ENCODE data around the gene NBEAL1. TPM values are rescaled to one million over a fixed set of nuclear protein-coding genes. Genes with fewer than 3 reads are reported as not detected.

NBEAL1 gene
- total and polyA plus RNA-seq, 8 donors: 4.2 to 158 (median 70.3) TPM

DNA sequence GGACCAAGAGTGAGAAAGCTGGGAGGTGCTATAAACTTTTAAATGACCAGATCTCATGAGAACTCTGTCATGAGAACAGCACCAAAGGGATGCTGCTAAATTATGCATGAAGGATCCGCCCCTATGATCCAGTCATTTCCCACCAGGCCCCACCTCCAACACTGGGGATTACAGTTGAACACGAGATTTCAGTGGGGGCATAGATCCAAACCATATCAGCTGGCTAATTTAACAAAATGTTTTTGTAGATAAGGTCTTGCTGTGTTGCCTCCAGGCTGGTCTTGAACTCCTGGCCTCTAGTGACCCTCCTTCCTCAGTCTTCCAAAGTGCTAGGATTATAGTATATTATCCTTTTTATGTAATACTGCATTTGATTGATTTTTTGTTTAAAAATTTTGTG is 56.0 kb downstream of the NBEAL1 start:
- intact Hi-C loops (cut with DNase I; ENCODE audit: low total_unique reads): no loop called here
- TF ChIP-seq POLR2AphosphoS5 (IDR thresholded peaks at IDR 0.05) (no peak), EP300 (IDR thresholded peaks at IDR 0.05) (no peak), POLR2A (IDR thresholded peaks at IDR 0.05) (no peak)
- TF ChIP-seq, protein P1, sequence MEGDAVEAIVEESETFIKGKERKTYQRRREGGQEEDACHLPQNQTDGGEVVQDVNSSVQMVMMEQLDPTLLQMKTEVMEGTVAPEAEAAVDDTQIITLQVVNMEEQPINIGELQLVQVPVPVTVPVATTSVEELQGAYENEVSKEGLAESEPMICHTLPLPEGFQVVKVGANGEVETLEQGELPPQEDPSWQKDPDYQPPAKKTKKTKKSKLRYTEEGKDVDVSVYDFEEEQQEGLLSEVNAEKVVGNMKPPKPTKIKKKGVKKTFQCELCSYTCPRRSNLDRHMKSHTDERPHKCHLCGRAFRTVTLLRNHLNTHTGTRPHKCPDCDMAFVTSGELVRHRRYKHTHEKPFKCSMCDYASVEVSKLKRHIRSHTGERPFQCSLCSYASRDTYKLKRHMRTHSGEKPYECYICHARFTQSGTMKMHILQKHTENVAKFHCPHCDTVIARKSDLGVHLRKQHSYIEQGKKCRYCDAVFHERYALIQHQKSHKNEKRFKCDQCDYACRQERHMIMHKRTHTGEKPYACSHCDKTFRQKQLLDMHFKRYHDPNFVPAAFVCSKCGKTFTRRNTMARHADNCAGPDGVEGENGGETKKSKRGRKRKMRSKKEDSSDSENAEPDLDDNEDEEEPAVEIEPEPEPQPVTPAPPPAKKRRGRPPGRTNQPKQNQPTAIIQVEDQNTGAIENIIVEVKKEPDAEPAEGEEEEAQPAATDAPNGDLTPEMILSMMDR (IDR thresholded peaks at IDR 0.05): no peak
- WGBS, 5 donors: 48 to 63% (median 51%) methylated on average over 2 of the region's 2 CpGs

GRCh38 chr2:203071148-203071547 is 56.5 kb downstream of the NBEAL1 start:
- H3K4me3 ChIP-seq: no peak overlapping the region
- H3K27me3 ChIP-seq: no peaks in the 10 kb centered on the region
- DNase-seq: no peak
- TF ChIP-seq, protein P1 (IDR thresholded peaks at IDR 0.05): no peak
- TF ChIP-seq POLR2AphosphoS5 (IDR thresholded peaks at IDR 0.05) (no peak), EP300 (IDR thresholded peaks at IDR 0.05) (no peak), POLR2A (IDR thresholded peaks at IDR 0.05) (no peak)
- H3K36me3 ChIP-seq: peaks cover 4 to 60% (median 55%) of the 10 kb centered on the region in 4 donors
- peaks cover 0 to 5% (median 0%) of the 10 kb centered on the region in 4 donors for H3K9me3 ChIP-seq
- intact Hi-C loops (cut with DNase I; ENCODE audit: low total_unique reads): no loop called here
- no peaks in the 10 kb centered on the region for H3K4me1 ChIP-seq
- no peak overlapping the region for H3K27ac ChIP-seq

More for the DNA sequence above, 56.0 kb downstream of the NBEAL1 start:
- Histone ChIP-seq H3K9me3 (peaks cover 0 to 5% (median 0%) of the 10 kb centered on the region in 4 donors), H3K27me3 (no peaks in the 10 kb centered on the region), H3K4me3 (no peak overlapping the region), H3K36me3 (peaks cover 4 to 62% (median 55%) of the 10 kb centered on the region in 4 donors), H3K4me1 (no peaks in the 10 kb centered on the region), H3K27ac (no peak overlapping the region)
- DNase-seq: no peak

- Histone ChIP-seq H3K4me1 (no peaks in the 10 kb centered on the region), H3K36me3 (peaks cover 4 to 52% (median 48%) of the 10 kb centered on the region in 4 donors), H3K27me3 (no peaks in the 10 kb centered on the region), H3K27ac (no peak overlapping the region), H3K9me3 (no peaks in the 10 kb centered on the region), H3K4me3 (no peak overlapping the region)
- no peak for DNase-seq
- intact Hi-C loops (cut with DNase I; ENCODE audit: low total_unique reads): no loop called here
- TF ChIP-seq POLR2A (IDR thresholded peaks at IDR 0.05) (no peak), EP300 (IDR thresholded peaks at IDR 0.05) (no peak), POLR2AphosphoS5 (IDR thresholded peaks at IDR 0.05) (no peak)
- TF ChIP-seq, protein P1 (IDR thresholded peaks at IDR 0.05): no peak
These were observed 57.7 kb downstream of the NBEAL1 start for GRCh38 chr2:203072371-203072770.

DNA sequence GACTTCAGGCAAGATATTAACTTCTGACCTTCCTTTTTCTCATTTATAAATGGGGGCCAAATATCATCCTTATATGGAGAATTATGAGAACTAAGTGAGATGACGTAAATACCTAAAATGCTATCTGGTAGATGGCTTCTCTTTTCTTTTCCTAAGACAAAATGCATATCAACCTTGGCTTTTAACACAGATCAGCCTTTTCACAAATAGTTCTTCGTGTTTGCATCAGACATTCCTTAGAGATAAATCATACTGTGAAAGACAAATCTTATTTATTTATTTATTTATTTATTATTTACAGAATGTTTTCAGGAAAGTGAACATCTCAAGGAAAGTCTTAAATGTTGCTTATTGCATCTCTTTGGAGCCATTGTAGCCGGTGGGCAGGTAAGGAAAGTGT is 62.8 kb downstream of the NBEAL1 start:
- Histone ChIP-seq H3K4me1 (peaks cover under 1 to 22% (median 12%) of the 10 kb centered on the region in 4 donors), H3K27me3 (no peaks in the 10 kb centered on the region), H3K27ac (no peak overlapping the region), H3K9me3 (no peaks in the 10 kb centered on the region), H3K4me3 (no peak overlapping the region), H3K36me3 (peaks cover 0 to 34% (median 29%) of the 10 kb centered on the region in 4 donors)
- intact Hi-C loops (cut with DNase I; ENCODE audit: low total_unique reads): no loop called here
- 82 to 87% (median 85%) methylated on average over 3 of the region's 3 CpGs for WGBS, 5 donors
- TF ChIP-seq POLR2AphosphoS5 (IDR thresholded peaks at IDR 0.05) (no peak), POLR2A (IDR thresholded peaks at IDR 0.05) (no peak), EP300 (IDR thresholded peaks at IDR 0.05) (no peak)
- TF ChIP-seq, protein P1 (IDR thresholded peaks at IDR 0.05): no peak
- DNase-seq: no peak
